Measurements from ENCODE around the gene ROBO4.

DNA sequence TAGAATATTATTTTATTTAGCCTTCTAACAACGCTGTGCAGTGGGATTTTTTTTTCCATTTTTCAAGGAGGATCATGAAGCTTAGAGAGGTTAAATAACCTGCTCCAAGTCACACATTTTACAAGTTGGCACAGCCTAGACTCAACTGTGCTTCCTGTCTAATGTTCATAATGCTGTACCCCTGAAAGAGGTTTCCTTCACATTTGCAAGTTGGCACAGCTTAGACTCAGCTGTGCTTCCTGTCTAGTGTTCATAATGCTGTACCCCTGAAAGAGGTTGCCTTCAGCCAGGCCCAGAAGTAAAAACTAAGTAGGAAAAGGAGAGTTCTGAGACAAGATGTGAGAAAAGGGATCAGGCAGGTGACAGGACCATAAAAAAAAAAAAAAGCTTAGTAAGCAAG lies 46.1 kb upstream of the ROBO4 start:
- no peak for TF ChIP-seq POLR2A (IDR thresholded peaks at IDR 0.05)
- TF ChIP-seq, protein P1, sequence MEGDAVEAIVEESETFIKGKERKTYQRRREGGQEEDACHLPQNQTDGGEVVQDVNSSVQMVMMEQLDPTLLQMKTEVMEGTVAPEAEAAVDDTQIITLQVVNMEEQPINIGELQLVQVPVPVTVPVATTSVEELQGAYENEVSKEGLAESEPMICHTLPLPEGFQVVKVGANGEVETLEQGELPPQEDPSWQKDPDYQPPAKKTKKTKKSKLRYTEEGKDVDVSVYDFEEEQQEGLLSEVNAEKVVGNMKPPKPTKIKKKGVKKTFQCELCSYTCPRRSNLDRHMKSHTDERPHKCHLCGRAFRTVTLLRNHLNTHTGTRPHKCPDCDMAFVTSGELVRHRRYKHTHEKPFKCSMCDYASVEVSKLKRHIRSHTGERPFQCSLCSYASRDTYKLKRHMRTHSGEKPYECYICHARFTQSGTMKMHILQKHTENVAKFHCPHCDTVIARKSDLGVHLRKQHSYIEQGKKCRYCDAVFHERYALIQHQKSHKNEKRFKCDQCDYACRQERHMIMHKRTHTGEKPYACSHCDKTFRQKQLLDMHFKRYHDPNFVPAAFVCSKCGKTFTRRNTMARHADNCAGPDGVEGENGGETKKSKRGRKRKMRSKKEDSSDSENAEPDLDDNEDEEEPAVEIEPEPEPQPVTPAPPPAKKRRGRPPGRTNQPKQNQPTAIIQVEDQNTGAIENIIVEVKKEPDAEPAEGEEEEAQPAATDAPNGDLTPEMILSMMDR (IDR thresholded peaks at IDR 0.05): no peak

All from lower leg skin (tissue), 3 donors.